A549 (cell line): ENCODE data around the gene PSMA7. TPM values are rescaled to one million over a fixed set of nuclear protein-coding genes. Genes with fewer than 3 reads are reported as not detected.

Experiments
- ATAC-seq, 2 experiments: fragments of 200-7000 bp in 1 of 2; fragments of >200 bp in 1 of 2; cut with Nextera tagmentation in 1 of 2; cut with Tn5 transposase in 1 of 2; 3 replicates each; pipeline versions ENCODE4 v1.8.0 to v1.9.1; 2018 to 2020; ENCODE audit warnings: mild to moderate bottlenecking in 1 of 2, moderate library complexity in 1 of 2
- CTCF ChIA-PET: fragments of 300-600 bp; sonication (Branson Sonifier 250); formaldehyde crosslinking; extraction: SDS; loops from one replicate; lab custom pipeline; 2021; ENCODE audit warnings: antibody characterized with exemption, inconsistent platforms; lab: Yijun Ruan, JAX
- POLR2A ChIA-PET: fragments of 350-600 bp; formaldehyde crosslinking; extraction: SDS; loops from one replicate; lab custom pipeline; 2021; ENCODE audit warnings: antibody characterized with exemption, inconsistent platforms; lab: Yijun Ruan, JAX
- DNase-seq, 2 experiments: peaks; one replicate each; pipeline versions ENCODE4 v3.0.0 to v3.0.0-alpha.2; 2011 to 2016; ENCODE audit warnings: low read depth in 1 of 2, low spot score in 1 of 2
- FAIRE-seq: peaks from 2 replicates; lab custom pipeline; 2011; peaks lifted over from hg19 to GRCh38; lab: Jason Lieb, UNC
- H3K27ac ChIP-seq, 2 experiments: fragments of >200 bp; sonication (Bioruptor Twin); formaldehyde crosslinking; 3 replicates each; pipeline ENCODE4 v1.5.1; 2016 to 2017
- H3K4me1 ChIP-seq: fragments of >200 bp; sonication (Bioruptor Twin); formaldehyde crosslinking; 3 replicates; pipeline ENCODE4 v1.6.1; 2016
- H3K4me2 ChIP-seq: fragments of >200 bp; sonication (Bioruptor Twin); formaldehyde crosslinking; 3 replicates; pipeline ENCODE4 v1.6.1; 2016
- H3K4me3 ChIP-seq: fragments of >200 bp; sonication (Bioruptor Twin); formaldehyde crosslinking; 3 replicates; pipeline ENCODE4 v1.5.1; 2016
- H3K9me3 ChIP-seq: fragments of >200 bp; sonication (Bioruptor Twin); formaldehyde crosslinking; 3 replicates; pipeline ENCODE4 v1.6.1; 2016
- ATOH8 ChIP-seq: fragments of 250-450 bp; sonication (Bioruptor Pico); IDR thresholded peaks from 2 replicates; pipeline ENCODE4 v1.5.0; 2020; ENCODE audit warnings: low read depth, mild to moderate bottlenecking, moderate library complexity
- BCL3 ChIP-seq: fragments of >200 bp; sonication (Bioruptor Twin); formaldehyde crosslinking; IDR thresholded peaks from 3 replicates; pipeline ENCODE4 v1.6.1; 2016
- BHLHE40 ChIP-seq: IDR thresholded peaks from 2 replicates; pipeline ENCODE4 v1.6.1; 2012; ENCODE audit warnings: low read depth, low read length, inconsistent platforms
- CBX2 ChIP-seq: fragments of 200-600 bp; sonication (generic); IDR thresholded peaks from 2 replicates; pipeline ENCODE4 v1.6.1; 2016; ENCODE audit warnings: low read depth, mild to moderate bottlenecking, borderline replicate concordance
- CHD4 ChIP-seq: fragments of 200-600 bp; sonication (generic); IDR thresholded peaks from 2 replicates; pipeline ENCODE4 v1.6.1; 2016; ENCODE audit warnings: antibody characterized with exemption, mild to moderate bottlenecking, borderline replicate concordance
- E2F6 ChIP-seq: IDR thresholded peaks from 2 replicates; pipeline ENCODE4 v1.6.1; 2012; ENCODE audit warnings: low read depth, borderline replicate concordance
- EHMT2 ChIP-seq: fragments of 200-600 bp; sonication (generic); IDR thresholded peaks from 2 replicates; pipeline ENCODE4 v1.6.1; 2016; ENCODE audit warnings: antibody characterized with exemption, low read depth, mild to moderate bottlenecking, moderate library complexity
- FOSL2 ChIP-seq, 2 experiments: fragments of 450-650 bp in 1 of 2; fragments of >200 bp in 1 of 2; sonication (Bioruptor Twin) in 1 of 2; formaldehyde crosslinking; IDR thresholded peaks; 2 replicates each; pipeline versions ENCODE4 v1.5.0 to v1.6.1; 2016 to 2020; ENCODE audit warnings: mild to moderate bottlenecking in 1 of 2, moderate library complexity in 1 of 2
- FOXS1 ChIP-seq: fragments of 250-450 bp; sonication (Bioruptor Pico); IDR thresholded peaks from 2 replicates; pipeline ENCODE4 v1.5.0; 2020; ENCODE audit warnings: mild to moderate bottlenecking, moderate library complexity
- HDAC2 ChIP-seq: fragments of 200-600 bp; sonication (generic); IDR thresholded peaks from 2 replicates; pipeline ENCODE4 v1.6.1; 2016
- HES2 ChIP-seq: fragments of >200 bp; sonication (Bioruptor Twin); formaldehyde crosslinking; IDR thresholded peaks from 2 replicates; pipeline ENCODE4 v1.6.1; 2016
- HEYL ChIP-seq: fragments of 250-450 bp; sonication (Bioruptor Pico); IDR thresholded peaks from 2 replicates; pipeline ENCODE4 v1.8.0; 2021; ENCODE audit warnings: mild to moderate bottlenecking, moderate library complexity
- HOXA7 ChIP-seq: fragments of 250-450 bp; sonication (Bioruptor Pico); IDR thresholded peaks from 2 replicates; pipeline ENCODE4 v1.5.0; 2020; ENCODE audit warnings: mild to moderate bottlenecking, moderate library complexity
- HOXB13 ChIP-seq: fragments of 250-450 bp; sonication (Bioruptor Pico); IDR thresholded peaks from 2 replicates; pipeline ENCODE4 v1.5.0; 2020; ENCODE audit warnings: low read depth, mild to moderate bottlenecking, moderate library complexity
- MAFK ChIP-seq: fragments of 450-650 bp; IDR thresholded peaks from 2 replicates; pipeline ENCODE4 v1.6.1; 2014; ENCODE audit not compliant: partially characterized antibody
- MAX ChIP-seq: IDR thresholded peaks from 2 replicates; pipeline ENCODE4 v1.6.1; 2012
- MYC ChIP-seq: IDR thresholded peaks from 2 replicates; pipeline ENCODE4 v1.6.1; 2012; ENCODE audit warnings: mild to moderate bottlenecking, inconsistent platforms, low read length, improper control_type of control experiment, borderline replicate concordance
- NPAS2 ChIP-seq: fragments of 250-450 bp; sonication (Bioruptor Pico); IDR thresholded peaks from 2 replicates; pipeline ENCODE4 v1.8.0; 2022; ENCODE audit warnings: mild to moderate bottlenecking, moderate library complexity, borderline replicate concordance
- POLR2AphosphoS2 ChIP-seq: conservative IDR thresholded peaks from 2 replicates; pipeline ENCODE4 v1.6.1; 2012; ENCODE audit warnings: low read length, improper control_type of control experiment, inconsistent platforms
- RAD21 ChIP-seq, 2 experiments: fragments of >200 bp in 1 of 2; sonication (Bioruptor Twin) in 1 of 2; formaldehyde crosslinking in 1 of 2; IDR thresholded peaks in 1 of 2; conservative IDR thresholded peaks in 1 of 2; 2 replicates in 1 of 2; 3 replicates in 1 of 2; pipeline ENCODE4 v1.6.1; 2012 to 2018; ENCODE audit warnings: inconsistent platforms in 1 of 2
- RARB ChIP-seq: fragments of 250-450 bp; sonication (Bioruptor Pico); IDR thresholded peaks from 2 replicates; pipeline ENCODE4 v1.8.0; 2021; ENCODE audit warnings: mild to moderate bottlenecking, moderate library complexity
- RCOR1 ChIP-seq: fragments of 150-350 bp; IDR thresholded peaks from 2 replicates; pipeline ENCODE4 v1.6.1; 2014; ENCODE audit warnings: antibody characterized with exemption, low read length, low read depth
- REST ChIP-seq: fragments of 200-600 bp; sonication (generic); IDR thresholded peaks from 2 replicates; pipeline ENCODE4 v1.6.1; 2016; ENCODE audit warnings: antibody characterized with exemption, mild to moderate bottlenecking, moderate library complexity
- SMC3 ChIP-seq: fragments of >200 bp; sonication (Bioruptor Twin); formaldehyde crosslinking; IDR thresholded peaks from 3 replicates; pipeline ENCODE4 v1.6.1; 2018; ENCODE audit warnings: inconsistent platforms
- TFCP2L1 ChIP-seq: fragments of 250-450 bp; sonication (Bioruptor Pico); IDR thresholded peaks from 2 replicates; pipeline ENCODE4 v1.5.0; 2021; ENCODE audit warnings: mild to moderate bottlenecking
- ZFP36 ChIP-seq: fragments of 450-650 bp; IDR thresholded peaks from 2 replicates; pipeline ENCODE4 v1.6.1; 2014; ENCODE audit warnings: borderline replicate concordance; ENCODE audit not compliant: partially characterized antibody
- ZSCAN20 ChIP-seq: fragments of 250-450 bp; sonication (Bioruptor Pico); IDR thresholded peaks from 2 replicates; pipeline ENCODE4 v1.8.0; 2022; ENCODE audit warnings: mild to moderate bottlenecking, moderate library complexity
- WGBS: methylation state at CpG from one replicate; pipeline ENCODE4 v1.1.6; 2017; ENCODE audit errors: missing lambda C conversion rate; 5-methylcytosine and 5-hydroxymethylcytosine counted together
- polyA plus RNA-seq, 4 experiments: library from polyadenylated mRNA; depleted of rRNA in 3 of 4; stranded (reverse); fragments of >200 nt; fragmentation: RNase III in 1 of 4; extraction: RNeasy Plus Mini Kit Qiagen cat#74134 plus additional on column Dnase treatment in 1 of 4; gene quantifications; 2 replicates in 3 of 4; 3 replicates in 1 of 4; pipeline ENCODE4 v1.2.3, GENCODE V29; 2011 to 2017

Gene PSMA7
- polyA plus RNA-seq, 2 of the 4 experiments (the other 2 are of a cell fraction), result 511 to 562 TPM

- H3K9me3 ChIP-seq, result no peaks in the 10 kb centered on the region
- FAIRE-seq (no peak), ATAC-seq (no peak), DNase-seq (no peak)
- ChIA-PET POLR2A (no interaction called here), CTCF (no interaction called here)
- no peak for TF ChIP-seq HES2
- TF ChIP-seq RARB, result no peak
- TF ChIP-seq MYC, result no peak
- TF ChIP-seq SMC3, result no peak
- TF ChIP-seq RCOR1, result no peak
- no peak for TF ChIP-seq EHMT2
- no peak for TF ChIP-seq FOSL2 (IDR thresholded peaks at IDR 0.05)
- no peak for TF ChIP-seq FOSL2 (CRISPR knock-in tag; IDR thresholded peaks at IDR 0.05)
- TF ChIP-seq FOXS1 (CRISPR knock-in tag), result no peak
- no peak for TF ChIP-seq ZFP36
- TF ChIP-seq RAD21 (conservative IDR thresholded peaks at IDR 0.05 in 1 of 2, IDR thresholded peaks at IDR 0.05 in 1 of 2), result no peak
- H3K4me3 ChIP-seq, result no peak overlapping the region
- 91% methylated on average over 14 of the region's 14 CpGs for WGBS
- no peak overlapping the region for H3K27ac ChIP-seq
- peaks cover 18% of the 10 kb centered on the region for H3K4me1 ChIP-seq
- no peak overlapping the region for H3K4me2 ChIP-seq
Measured at GRCh38 chr20:62159839-62160238, 16.6 kb upstream of the PSMA7 start.

GRCh38 chr20:62159052-62159451 is 15.9 kb upstream of the PSMA7 start:
- CTCF ChIA-PET, result interaction anchor here (1.5 kb wide), 1 partner anchor 148 kb away, joined by 5 read pairs; no protein-coding TSS in a partner anchor
- TF ChIP-seq HOXA7 (CRISPR knock-in tag) (no peak), ATOH8 (no peak), HDAC2 (no peak), BCL3 (no peak)
- Histone ChIP-seq H3K27ac (no peak overlapping the region), H3K4me1 (peaks cover 18% of the 10 kb centered on the region), H3K9me3 (no peaks in the 10 kb centered on the region), H3K4me3 (no peak overlapping the region), H3K4me2 (no peak overlapping the region)
- FAIRE-seq (no peak), DNase-seq (no peak), ATAC-seq (no peak)
- 96% methylated on average over 11 of the region's 11 CpGs for WGBS
- POLR2A ChIA-PET, result no interaction called here

- CTCF ChIA-PET, result interaction anchor here (1.5 kb wide), 1 partner anchor 148 kb away, joined by 5 read pairs; no protein-coding TSS in a partner anchor
- Histone ChIP-seq H3K4me1 (peaks cover 18% of the 10 kb centered on the region), H3K4me3 (no peak overlapping the region), H3K4me2 (no peak overlapping the region), H3K9me3 (peaks cover under 1% of the 10 kb centered on the region; the same call in 1 of the 3 replicates), H3K27ac (no peak overlapping the region)
- POLR2A ChIA-PET, result no interaction called here
- WGBS, result 93% methylated on average over 22 of the region's 22 CpGs
- DNase-seq (no peak), ATAC-seq (no peak), FAIRE-seq (no peak)
- TF ChIP-seq MAX (no peak), CBX2 (no peak), BCL3 (no peak), HEYL (no peak), E2F6 (no peak), REST (no peak), TFCP2L1 (CRISPR knock-in tag) (no peak), HOXB13 (CRISPR knock-in tag) (no peak), FOXS1 (CRISPR knock-in tag) (no peak), CHD4 (no peak), ZSCAN20 (no peak), NPAS2 (CRISPR knock-in tag) (no peak), BHLHE40 (no peak), POLR2AphosphoS2 (no peak), MAFK (no peak)
Measured at GRCh38 chr20:62158541-62158940, 15.3 kb upstream of the PSMA7 start.
